ENCODE data around the gene MTX1.

GRCh38 chr1:155208541-155209311 lies at the start of gene MTX1:
- TF ChIP-seq, protein P1, sequence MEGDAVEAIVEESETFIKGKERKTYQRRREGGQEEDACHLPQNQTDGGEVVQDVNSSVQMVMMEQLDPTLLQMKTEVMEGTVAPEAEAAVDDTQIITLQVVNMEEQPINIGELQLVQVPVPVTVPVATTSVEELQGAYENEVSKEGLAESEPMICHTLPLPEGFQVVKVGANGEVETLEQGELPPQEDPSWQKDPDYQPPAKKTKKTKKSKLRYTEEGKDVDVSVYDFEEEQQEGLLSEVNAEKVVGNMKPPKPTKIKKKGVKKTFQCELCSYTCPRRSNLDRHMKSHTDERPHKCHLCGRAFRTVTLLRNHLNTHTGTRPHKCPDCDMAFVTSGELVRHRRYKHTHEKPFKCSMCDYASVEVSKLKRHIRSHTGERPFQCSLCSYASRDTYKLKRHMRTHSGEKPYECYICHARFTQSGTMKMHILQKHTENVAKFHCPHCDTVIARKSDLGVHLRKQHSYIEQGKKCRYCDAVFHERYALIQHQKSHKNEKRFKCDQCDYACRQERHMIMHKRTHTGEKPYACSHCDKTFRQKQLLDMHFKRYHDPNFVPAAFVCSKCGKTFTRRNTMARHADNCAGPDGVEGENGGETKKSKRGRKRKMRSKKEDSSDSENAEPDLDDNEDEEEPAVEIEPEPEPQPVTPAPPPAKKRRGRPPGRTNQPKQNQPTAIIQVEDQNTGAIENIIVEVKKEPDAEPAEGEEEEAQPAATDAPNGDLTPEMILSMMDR (IDR thresholded peaks at IDR 0.05; ENCODE audit: low read depth, low read length, poor library complexity, severe bottlenecking) = no peak
- TF ChIP-seq EZH2phosphoT487 (IDR thresholded peaks at IDR 0.05; ENCODE audit: borderline replicate concordance, low read length) = no peak

All from DOHH2 (cell line).